Karpas-422 (cell line): Measurements from ENCODE around the gene SNX2. TPM values are rescaled to one million over a fixed set of nuclear protein-coding genes. Genes with fewer than 3 reads are reported as not detected.
A peak's percentile ranks its signal among the peaks of the same experiment; 100 is the strongest.

ENCODE experiments used
- DNase-seq: peaks from one replicate; pipeline ENCODE4 v3.0.0-alpha.2; 2015
- H2AFZ ChIP-seq: fragments of 200-600 bp; sonication (generic); 2 replicates; pipeline ENCODE4 v1.6.1; 2014; ENCODE audit warnings: antibody characterized with exemption, low read length, mixed read lengths
- H3K27ac ChIP-seq: fragments of 200-600 bp; sonication (generic); 2 replicates; pipeline ENCODE4 v1.5.1; 2014; ENCODE audit warnings: mild to moderate bottlenecking, low read length, moderate library complexity
- H3K27me3 ChIP-seq: fragments of 200-600 bp; sonication (generic); 2 replicates; pipeline ENCODE4 v1.6.1; 2014; ENCODE audit warnings: low read length, mixed read lengths
- H3K36me3 ChIP-seq: fragments of 200-600 bp; sonication (generic); 2 replicates; pipeline ENCODE4 v1.6.1; 2014; ENCODE audit warnings: low read length, mixed read lengths; ENCODE audit not compliant: insufficient read depth
- H3K4me1 ChIP-seq: fragments of 200-600 bp; sonication (generic); 2 replicates; pipeline ENCODE4 v1.6.1; 2014; ENCODE audit warnings: mild to moderate bottlenecking, low read length, mixed read lengths
- H3K4me2 ChIP-seq: fragments of 200-600 bp; sonication (generic); 2 replicates; pipeline ENCODE4 v1.6.1; 2014; ENCODE audit warnings: low read length, low read depth, mild to moderate bottlenecking; ENCODE audit not compliant: poor library complexity, severe bottlenecking
- H3K4me3 ChIP-seq: fragments of 200-600 bp; sonication (generic); 2 replicates; pipeline ENCODE4 v1.5.1; 2014; ENCODE audit warnings: mild to moderate bottlenecking, antibody characterized with exemption, low read length, mixed read lengths
- H3K79me2 ChIP-seq: fragments of 200-600 bp; sonication (generic); 2 replicates; pipeline ENCODE4 v1.6.1; 2014; ENCODE audit warnings: mild to moderate bottlenecking, low read length, mixed read lengths
- H3K9ac ChIP-seq: fragments of 200-600 bp; sonication (generic); 2 replicates; pipeline ENCODE4 v1.6.0; 2014; ENCODE audit warnings: low read length
- H3K9me2 ChIP-seq: fragments of 200-600 bp; sonication (generic), shearing (Covaris generic); replicated peaks from 2 replicates; pipeline ENCODE4 v1.6.0; 2014; ENCODE audit warnings: mild to moderate bottlenecking, low read length, moderate library complexity; ENCODE audit not compliant: insufficient read depth
- H3K9me3 ChIP-seq: fragments of 300-700, 200-600 bp; sonication (generic); 2 replicates; pipeline ENCODE4 v1.6.1; 2014; ENCODE audit warnings: low read length, mixed read lengths
- H4K20me1 ChIP-seq: fragments of 200-600 bp; sonication (generic); 2 replicates; pipeline ENCODE4 v1.6.1; 2014; ENCODE audit warnings: mild to moderate bottlenecking, antibody characterized with exemption, low read length, low read depth; ENCODE audit not compliant: insufficient read depth
- total RNA-seq: library from RNA; depleted of rRNA; stranded (reverse); fragments of >200 nt; shearing (Covaris generic); gene quantifications from 2 replicates; pipeline ENCODE4 v1.2.3, GENCODE V29; 2014; ENCODE audit warnings: low replicate concordance

SNX2 gene
- total RNA-seq, 1 experiment from 2014 or later: 76.2 TPM

DNA sequence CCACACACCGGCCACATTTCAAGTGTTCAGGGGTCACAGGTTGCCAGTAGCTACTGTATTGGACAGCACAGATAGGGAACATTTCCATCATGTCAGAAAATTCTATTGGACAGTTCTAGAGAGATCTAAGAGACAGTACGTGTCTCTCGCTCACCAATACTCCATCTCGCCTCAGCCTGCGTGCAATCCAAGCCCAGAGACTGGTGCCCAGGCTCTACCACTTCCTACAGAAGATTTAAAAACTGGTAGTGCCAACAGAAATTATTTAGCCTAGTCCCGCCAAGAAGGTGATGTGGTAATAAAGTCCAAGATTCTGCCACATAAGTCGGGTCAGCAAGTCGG lies 390 bp upstream of the SNX2 start:
- peak overlapping the region; percentile 78 for H3K4me3 ChIP-seq
- peak overlapping the region; percentile 83 for H3K4me2 ChIP-seq
- no peaks in the 10 kb centered on the region for H3K27me3 ChIP-seq
- H3K9me3 ChIP-seq: no peaks in the 10 kb centered on the region
- 0 out of 2 replicates have a peak, but pooled peaks cover 4% of the 10 kb centered on the region for H3K36me3 ChIP-seq
- no peaks in the 10 kb centered on the region for H3K9me2 ChIP-seq
- H3K4me1 ChIP-seq: peaks cover 27% of the 10 kb centered on the region
- peak overlapping the region; percentile 97 for H2AFZ ChIP-seq
- H3K79me2 ChIP-seq: peaks cover 42% of the 10 kb centered on the region
- no peak for DNase-seq
- H4K20me1 ChIP-seq: no peaks in the 10 kb centered on the region
- H3K9ac ChIP-seq: peak overlapping the region; percentile 60
- H3K27ac ChIP-seq: no peak overlapping the region

DNA sequence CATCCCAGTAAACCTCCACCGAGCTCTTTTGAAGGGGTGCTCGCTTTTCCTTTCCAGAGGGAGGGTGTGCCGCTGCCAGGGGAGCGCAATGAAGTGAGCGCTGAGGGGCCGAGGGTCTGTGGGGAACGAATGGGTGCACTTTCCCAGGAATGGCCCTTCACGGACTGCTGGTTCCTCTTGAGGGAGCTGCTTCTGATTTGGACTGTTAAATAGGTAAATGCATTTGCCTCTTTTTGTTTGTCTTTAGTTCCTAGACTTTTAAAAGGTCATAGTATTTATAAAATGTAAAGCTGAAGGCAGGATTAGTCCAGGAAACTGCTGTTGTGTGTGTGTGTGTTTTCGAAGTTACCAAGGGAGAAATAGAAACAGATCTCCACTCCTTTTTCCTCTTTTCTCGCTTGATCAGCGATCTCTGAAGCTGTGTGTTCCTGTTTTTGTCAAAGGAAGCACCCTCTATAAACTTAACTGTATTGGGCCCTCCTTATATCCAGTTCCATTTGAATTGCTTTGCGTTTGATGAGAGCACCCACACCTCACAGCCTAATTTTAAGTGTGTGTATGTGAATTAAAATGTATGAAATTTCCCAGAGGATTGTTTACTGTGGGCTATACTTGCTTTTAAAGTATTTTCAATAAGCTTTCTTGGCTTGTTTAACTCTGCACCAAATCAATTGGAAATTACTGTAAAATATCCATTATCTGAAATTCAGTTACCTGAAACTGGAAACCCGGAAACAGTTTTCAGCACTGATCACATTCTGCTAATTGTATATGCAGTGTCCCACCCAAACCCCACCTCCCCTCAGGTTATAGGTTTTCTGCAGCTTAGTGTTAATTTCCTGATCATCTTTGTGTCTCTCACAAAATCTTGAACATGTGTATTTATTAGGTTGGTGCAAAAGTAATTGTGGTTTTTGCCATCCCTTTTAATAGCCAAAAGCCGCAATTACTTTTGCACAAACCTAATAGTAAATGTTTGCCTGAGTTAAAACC lies 966 bp downstream of the SNX2 start:
- DNase-seq: peak; percentile 79
- Histone ChIP-seq H3K79me2 (peaks cover 56% of the 10 kb centered on the region), H3K9me2 (no peaks in the 10 kb centered on the region), H3K27me3 (no peaks in the 10 kb centered on the region), H3K4me3 (peak overlapping the region; percentile 78), H3K9me3 (no peaks in the 10 kb centered on the region), H3K9ac (peak overlapping the region; percentile 82), H3K36me3 (0 out of 2 replicates have a peak, but pooled peaks cover 4% of the 10 kb centered on the region), H3K4me1 (peaks cover 27% of the 10 kb centered on the region), H4K20me1 (no peaks in the 10 kb centered on the region), H3K27ac (peak overlapping the region; percentile 62), H3K4me2 (peak overlapping the region; percentile 83), H2AFZ (no peak overlapping the region; the same call in 1 of the 2 replicates)

DNA sequence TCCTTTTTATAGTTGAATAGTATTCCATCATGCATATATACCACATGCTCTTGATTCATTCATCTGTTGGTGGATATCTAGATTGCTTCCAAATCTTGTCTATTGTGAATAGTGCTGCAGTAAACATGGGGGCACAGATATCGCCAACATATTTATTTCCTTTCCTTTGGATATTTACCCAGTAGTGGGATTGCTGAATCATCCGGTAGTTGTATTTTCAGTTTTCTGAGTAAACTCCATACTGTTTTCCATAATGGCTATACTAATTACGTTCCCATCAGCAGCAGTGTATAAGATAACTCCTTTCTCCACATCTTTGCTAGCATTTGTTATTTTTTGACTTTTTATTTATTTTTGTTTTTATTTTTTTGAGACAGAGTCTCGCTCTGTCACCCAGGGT lies 3.3 kb downstream of the SNX2 start:
- H3K79me2 ChIP-seq: peaks cover 78% of the 10 kb centered on the region
- H3K4me2 ChIP-seq: no peak overlapping the region
- H3K9me2 ChIP-seq: no peaks in the 10 kb centered on the region
- no peaks in the 10 kb centered on the region for H3K9me3 ChIP-seq
- H4K20me1 ChIP-seq: no peaks in the 10 kb centered on the region
- no peaks in the 10 kb centered on the region for H3K27me3 ChIP-seq
- no peak overlapping the region for H2AFZ ChIP-seq
- no peak overlapping the region for H3K4me3 ChIP-seq
- H3K9ac ChIP-seq: no peak overlapping the region
- H3K27ac ChIP-seq: no peak overlapping the region
- peak; percentile 29 for DNase-seq
- peaks cover 4% of the 10 kb centered on the region; the same call in 1 of the 2 replicates for H3K36me3 ChIP-seq
- H3K4me1 ChIP-seq: peaks cover 27% of the 10 kb centered on the region

DNA sequence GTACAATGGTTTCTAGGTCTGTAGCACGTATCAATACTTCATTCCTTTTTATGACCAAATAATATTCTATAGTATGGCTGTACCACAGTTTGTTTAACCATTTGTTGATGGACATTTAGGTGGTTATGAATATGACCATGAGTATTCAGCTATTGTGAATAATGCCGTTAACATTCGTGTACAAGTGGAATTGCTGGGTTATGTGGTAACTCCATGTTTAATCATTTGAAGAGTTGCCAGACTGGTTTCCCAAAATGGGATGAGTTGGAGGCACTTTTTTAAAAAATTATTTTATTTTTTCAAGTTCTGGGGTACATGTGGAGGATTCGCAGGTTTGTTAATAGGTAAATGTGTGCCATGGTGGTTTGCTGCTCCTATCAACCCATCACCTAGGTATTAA lies 4.6 kb downstream of the SNX2 start:
- H3K4me3 ChIP-seq: no peak overlapping the region
- no peaks in the 10 kb centered on the region for H3K9me3 ChIP-seq
- H3K79me2 ChIP-seq: peaks cover 91% of the 10 kb centered on the region
- no peak overlapping the region for H3K9ac ChIP-seq
- H3K9me2 ChIP-seq: no peaks in the 10 kb centered on the region
- H3K27ac ChIP-seq: no peak overlapping the region
- H3K27me3 ChIP-seq: no peaks in the 10 kb centered on the region
- H3K4me2 ChIP-seq: no peak overlapping the region
- DNase-seq: no peak
- peaks cover 4% of the 10 kb centered on the region; the same call in 1 of the 2 replicates for H3K36me3 ChIP-seq
- H2AFZ ChIP-seq: no peak overlapping the region
- H4K20me1 ChIP-seq: no peaks in the 10 kb centered on the region
- peaks cover 26% of the 10 kb centered on the region for H3K4me1 ChIP-seq

DNA sequence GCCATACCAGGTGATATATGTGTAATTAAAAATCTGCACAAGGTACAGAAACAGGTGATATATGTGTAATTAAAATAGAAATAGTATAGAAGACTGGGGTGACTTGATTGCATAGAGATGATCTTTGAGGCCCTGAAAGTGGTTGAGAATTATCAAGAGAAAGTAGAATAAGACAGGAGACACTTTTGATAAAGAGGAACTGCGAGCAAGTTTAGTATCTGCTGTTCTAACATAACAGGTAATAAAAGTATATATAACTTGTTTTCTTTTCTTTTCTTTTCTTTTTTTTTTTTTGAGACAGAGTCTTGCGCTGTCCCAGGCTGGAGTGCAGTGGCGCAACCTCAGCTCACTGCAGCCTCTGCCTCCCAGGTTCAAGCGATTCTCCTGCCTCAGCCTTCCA lies 5.4 kb downstream of the SNX2 start:
- peaks cover 99% of the 10 kb centered on the region for H3K79me2 ChIP-seq
- no peak overlapping the region for H3K4me3 ChIP-seq
- H3K36me3 ChIP-seq: peaks cover 7% of the 10 kb centered on the region

DNA sequence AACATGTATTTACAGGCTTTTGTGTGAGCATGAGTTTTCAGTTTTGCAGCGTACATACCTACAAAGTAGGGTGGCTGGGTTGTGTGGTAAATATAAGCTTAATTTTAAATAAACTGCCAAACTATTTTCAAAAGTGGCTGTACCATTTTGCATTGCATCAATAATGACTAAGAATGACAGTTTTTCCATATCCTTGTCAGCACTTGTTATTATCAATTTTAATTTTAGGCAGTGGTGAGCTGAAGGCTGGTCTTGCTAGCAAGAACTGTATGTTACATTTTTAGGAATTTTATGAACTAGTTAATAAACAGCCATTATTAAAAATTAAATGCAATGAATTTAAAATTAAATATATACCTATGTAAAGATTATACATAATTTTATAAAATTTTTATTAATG lies 6.6 kb downstream of the SNX2 start:
- peaks cover 98% of the 10 kb centered on the region for H3K79me2 ChIP-seq
- DNase-seq: no peak
- no peaks in the 10 kb centered on the region for H4K20me1 ChIP-seq
- H2AFZ ChIP-seq: no peak overlapping the region
- H3K9ac ChIP-seq: no peak overlapping the region
- H3K4me2 ChIP-seq: no peak overlapping the region
- H3K9me3 ChIP-seq: peaks cover 4% of the 10 kb centered on the region; the same call in 1 of the 2 replicates
- no peaks in the 10 kb centered on the region for H3K9me2 ChIP-seq
- peaks cover 22% of the 10 kb centered on the region for H3K4me1 ChIP-seq
- no peaks in the 10 kb centered on the region for H3K27me3 ChIP-seq
- peaks cover 11% of the 10 kb centered on the region for H3K36me3 ChIP-seq
- H3K4me3 ChIP-seq: no peak overlapping the region
- no peak overlapping the region for H3K27ac ChIP-seq

More for the DNA sequence above, 5.4 kb downstream of the SNX2 start:
- DNase-seq: no peak
- H3K9me2 ChIP-seq: no peaks in the 10 kb centered on the region
- H3K4me2 ChIP-seq: no peak overlapping the region
- H3K9ac ChIP-seq: no peak overlapping the region
- no peak overlapping the region for H3K27ac ChIP-seq
- H3K9me3 ChIP-seq: 0 out of 2 replicates have a peak, but pooled peaks cover under 1% of the 10 kb centered on the region
- H3K4me1 ChIP-seq: peaks cover 23% of the 10 kb centered on the region
- no peaks in the 10 kb centered on the region for H4K20me1 ChIP-seq
- H2AFZ ChIP-seq: no peak overlapping the region
- no peaks in the 10 kb centered on the region for H3K27me3 ChIP-seq

DNA sequence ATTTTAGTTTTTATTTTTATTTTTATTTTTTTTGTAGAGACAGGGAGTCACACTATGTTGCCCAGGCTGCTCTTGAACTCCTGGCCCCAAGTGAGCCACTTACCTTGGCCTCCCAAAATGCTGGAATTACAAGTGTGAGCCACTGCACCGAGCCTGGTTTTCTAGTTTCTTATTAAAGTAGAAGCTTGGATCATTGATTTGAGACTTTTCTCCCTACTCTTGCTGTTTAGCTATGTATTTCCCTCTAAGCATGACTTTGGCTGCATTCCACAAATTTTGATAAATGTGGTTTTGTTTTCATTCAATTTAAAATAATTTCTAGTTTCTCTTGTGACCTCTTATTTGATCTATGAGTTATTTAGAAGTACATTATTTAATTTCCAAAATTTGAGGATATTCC lies 10.4 kb downstream of the SNX2 start:
- no peaks in the 10 kb centered on the region for H3K27me3 ChIP-seq
- H3K9ac ChIP-seq: no peak overlapping the region
- peaks cover 14% of the 10 kb centered on the region for H3K36me3 ChIP-seq
- H3K79me2 ChIP-seq: peaks cover 98% of the 10 kb centered on the region
- H3K4me2 ChIP-seq: no peak overlapping the region
- no peaks in the 10 kb centered on the region for H3K4me1 ChIP-seq
- H3K9me2 ChIP-seq: no peaks in the 10 kb centered on the region
- no peak overlapping the region for H3K27ac ChIP-seq
- H3K9me3 ChIP-seq: peaks cover 4% of the 10 kb centered on the region; the same call in 1 of the 2 replicates
- no peaks in the 10 kb centered on the region for H4K20me1 ChIP-seq
- H2AFZ ChIP-seq: no peak overlapping the region
- no peak overlapping the region for H3K4me3 ChIP-seq
- DNase-seq: no peak

DNA sequence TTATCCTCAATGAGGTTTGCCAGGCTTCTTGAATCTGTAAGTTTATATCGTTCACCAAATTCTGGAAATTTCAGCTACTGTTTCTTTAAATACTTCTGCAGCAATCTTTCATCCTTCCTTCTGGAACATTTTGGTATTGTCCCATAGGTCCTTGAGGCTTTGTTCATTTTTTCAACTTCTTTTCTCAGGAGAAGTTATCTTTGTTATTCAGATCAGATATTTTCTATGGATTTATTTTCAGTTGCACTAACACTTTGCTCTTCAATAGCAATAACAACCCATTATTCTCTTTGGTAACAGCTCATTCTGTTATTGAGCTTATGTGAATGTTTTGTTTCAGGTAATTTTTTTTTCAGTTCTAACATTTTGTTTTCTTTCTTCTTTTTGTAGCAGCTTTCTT lies 13.5 kb downstream of the SNX2 start:
- no peak overlapping the region for H3K4me2 ChIP-seq
- H3K4me3 ChIP-seq: no peak overlapping the region
- no peaks in the 10 kb centered on the region for H3K27me3 ChIP-seq
- no peak overlapping the region for H3K27ac ChIP-seq
- no peaks in the 10 kb centered on the region for H3K4me1 ChIP-seq
- no peak overlapping the region for H3K9ac ChIP-seq
- peaks cover 16% of the 10 kb centered on the region; the same call in 1 of the 2 replicates for H3K36me3 ChIP-seq
- no peaks in the 10 kb centered on the region for H4K20me1 ChIP-seq
- peaks cover 100% of the 10 kb centered on the region for H3K79me2 ChIP-seq
- no peak for DNase-seq
- H3K9me3 ChIP-seq: peaks cover 4% of the 10 kb centered on the region; the same call in 1 of the 2 replicates
- no peaks in the 10 kb centered on the region for H3K9me2 ChIP-seq
- H2AFZ ChIP-seq: no peak overlapping the region
